MM.1S (cell line): ENCODE data around the gene TCERG1L.

ENCODE experiments used
- CTCF ChIP-seq: fragments of 300-600 bp; sonication (generic); IDR thresholded peaks from 2 replicates; pipeline ENCODE4 v1.5.1; 2016; ENCODE audit warnings: antibody characterized with exemption, low read length, mixed read lengths
- EZH2phosphoT487 ChIP-seq: fragments of 300-600 bp; sonication (generic); IDR thresholded peaks from 2 replicates; pipeline ENCODE4 v1.6.1; 2018; ENCODE audit warnings: antibody characterized with exemption, low read length

GRCh38 chr10:131063311-131063710, 248.2 kb downstream of the TCERG1L start:
- TF ChIP-seq CTCF (no peak), EZH2phosphoT487 (no peak)
